Smooth muscle cell (in vitro differentiated cells): Measurements from ENCODE around the gene TRMT2A. TPM values are rescaled to one million over a fixed set of nuclear protein-coding genes. Genes with fewer than 3 reads are reported as not detected.

Experiments used
- DNase-seq: peaks from one replicate; lab custom pipeline; 2025; ENCODE audit not compliant: unreplicated experiment; lab: John Stamatoyannopoulos, UW
- H2AFZ ChIP-seq: fragments of 200-600 bp; sonication (generic); 2 replicates; pipeline ENCODE4 v1.6.0; 2016; ENCODE audit warnings: antibody characterized with exemption, low read depth, mild to moderate bottlenecking
- H3F3A ChIP-seq: fragments of 200-600 bp; sonication (generic); 2 replicates; pipeline ENCODE4 v1.6.0; 2017; ENCODE audit warnings: antibody characterized with exemption, low read depth
- H3K27ac ChIP-seq: fragments of 200-600 bp; sonication (generic); 2 replicates; pipeline ENCODE4 v1.5.1; 2016; ENCODE audit warnings: low read depth, mild to moderate bottlenecking
- H3K27me3 ChIP-seq: fragments of 200-600 bp; sonication (generic); 2 replicates; pipeline ENCODE4 v1.6.1; 2016; ENCODE audit warnings: low read depth, mild to moderate bottlenecking
- H3K36me3 ChIP-seq: fragments of 200-600 bp; sonication (generic); 2 replicates; pipeline ENCODE4 v1.5.1; 2016; ENCODE audit warnings: low read depth
- H3K4me1 ChIP-seq: fragments of 200-600 bp; sonication (generic); 2 replicates; pipeline ENCODE4 v1.5.1; 2016; ENCODE audit warnings: low read depth
- H3K4me2 ChIP-seq: fragments of 200-600 bp; sonication (generic); 2 replicates; pipeline ENCODE4 v1.6.0; 2016; ENCODE audit warnings: mild to moderate bottlenecking
- H3K4me3 ChIP-seq: fragments of 200-600 bp; sonication (generic); 2 replicates; pipeline ENCODE4 v1.5.1; 2016; ENCODE audit warnings: mild to moderate bottlenecking
- H3K79me2 ChIP-seq: fragments of 200-600 bp; sonication (generic); 2 replicates; pipeline ENCODE4 v1.6.0; 2016; ENCODE audit warnings: low read depth, mild to moderate bottlenecking
- H3K9ac ChIP-seq: fragments of 200-600 bp; sonication (generic); 2 replicates; pipeline ENCODE4 v1.6.0; 2016; ENCODE audit warnings: low read depth
- H3K9me3 ChIP-seq: fragments of 200-600 bp; sonication (generic); replicated peaks from 2 replicates; pipeline ENCODE4 v1.5.1; 2016; ENCODE audit warnings: low read depth
- H4K20me1 ChIP-seq: fragments of 200-600 bp; sonication (generic); 2 replicates; pipeline ENCODE4 v1.6.0; 2016; ENCODE audit warnings: low read depth
- WGBS: methylation state at CpG from one replicate; pipeline ENCODE4 v1.1.7; 2016; ENCODE audit warnings: low lambda C conversion rate; 5-methylcytosine and 5-hydroxymethylcytosine counted together
- polyA plus RNA-seq: library from polyadenylated mRNA; unstranded; fragments of >200 nt; fragmentation: Nextera tagmentation; extraction: Ambion mirVana; gene quantifications from 2 replicates; pipeline ENCODE4 v1.2.1, GENCODE V29; 2016
- total RNA-seq: library from RNA; depleted of rRNA; stranded (reverse); fragments of >200 nt; gene quantifications from 2 replicates; pipeline ENCODE4 v1.2.3, GENCODE V29; 2014
- TF ChIP-seq, protein P1 (sequence below): fragments of 200-600 bp; sonication (generic); IDR thresholded peaks from 2 replicates; pipeline ENCODE4 v1.5.1; 2017; ENCODE audit warnings: borderline replicate concordance, mild to moderate bottlenecking, antibody characterized with exemption; ENCODE audit not compliant: insufficient read depth, poor library complexity, severe bottlenecking

The TRMT2A gene
- total and polyA plus RNA-seq, 2 experiments from 2014 or later, result 21.1 to 32.1 TPM

GRCh38 chr22:20106205-20106848, 10.7 kb downstream of the TRMT2A start:
- Histone ChIP-seq H3K79me2 (peaks cover 19% of the 10 kb centered on the region), H3K9me3 (no peaks in the 10 kb centered on the region), H3F3A (no peaks in the 10 kb centered on the region), H3K36me3 (peaks cover 9% of the 10 kb centered on the region), H3K4me1 (no peaks in the 10 kb centered on the region), H3K4me2 (no peak overlapping the region), H3K4me3 (no peak overlapping the region), H3K27me3 (no peaks in the 10 kb centered on the region), H4K20me1 (peaks cover 57% of the 10 kb centered on the region), H3K27ac (no peak overlapping the region), H3K9ac (no peak overlapping the region), H2AFZ (no peak overlapping the region)
- TF ChIP-seq, protein P1, sequence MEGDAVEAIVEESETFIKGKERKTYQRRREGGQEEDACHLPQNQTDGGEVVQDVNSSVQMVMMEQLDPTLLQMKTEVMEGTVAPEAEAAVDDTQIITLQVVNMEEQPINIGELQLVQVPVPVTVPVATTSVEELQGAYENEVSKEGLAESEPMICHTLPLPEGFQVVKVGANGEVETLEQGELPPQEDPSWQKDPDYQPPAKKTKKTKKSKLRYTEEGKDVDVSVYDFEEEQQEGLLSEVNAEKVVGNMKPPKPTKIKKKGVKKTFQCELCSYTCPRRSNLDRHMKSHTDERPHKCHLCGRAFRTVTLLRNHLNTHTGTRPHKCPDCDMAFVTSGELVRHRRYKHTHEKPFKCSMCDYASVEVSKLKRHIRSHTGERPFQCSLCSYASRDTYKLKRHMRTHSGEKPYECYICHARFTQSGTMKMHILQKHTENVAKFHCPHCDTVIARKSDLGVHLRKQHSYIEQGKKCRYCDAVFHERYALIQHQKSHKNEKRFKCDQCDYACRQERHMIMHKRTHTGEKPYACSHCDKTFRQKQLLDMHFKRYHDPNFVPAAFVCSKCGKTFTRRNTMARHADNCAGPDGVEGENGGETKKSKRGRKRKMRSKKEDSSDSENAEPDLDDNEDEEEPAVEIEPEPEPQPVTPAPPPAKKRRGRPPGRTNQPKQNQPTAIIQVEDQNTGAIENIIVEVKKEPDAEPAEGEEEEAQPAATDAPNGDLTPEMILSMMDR, result no peak
- 93% methylated on average over 20 of the region's 20 CpGs for WGBS
- no peak for DNase-seq

- Histone ChIP-seq H3K9ac (no peak overlapping the region), H3F3A (no peaks in the 10 kb centered on the region), H3K4me2 (no peak overlapping the region), H3K4me3 (no peak overlapping the region), H3K27ac (no peak overlapping the region), H2AFZ (no peak overlapping the region), H3K36me3 (peaks cover 9% of the 10 kb centered on the region), H3K9me3 (no peaks in the 10 kb centered on the region), H3K79me2 (peaks cover 19% of the 10 kb centered on the region), H3K4me1 (no peaks in the 10 kb centered on the region), H3K27me3 (no peaks in the 10 kb centered on the region), H4K20me1 (peaks cover 54% of the 10 kb centered on the region)
- TF ChIP-seq, protein P1, result no peak
- WGBS, result 99% methylated on average over 7 of the region's 7 CpGs
- DNase-seq, result no peak
These were observed 11.4 kb downstream of the TRMT2A start for GRCh38 chr22:20105456-20106204.

DNA sequence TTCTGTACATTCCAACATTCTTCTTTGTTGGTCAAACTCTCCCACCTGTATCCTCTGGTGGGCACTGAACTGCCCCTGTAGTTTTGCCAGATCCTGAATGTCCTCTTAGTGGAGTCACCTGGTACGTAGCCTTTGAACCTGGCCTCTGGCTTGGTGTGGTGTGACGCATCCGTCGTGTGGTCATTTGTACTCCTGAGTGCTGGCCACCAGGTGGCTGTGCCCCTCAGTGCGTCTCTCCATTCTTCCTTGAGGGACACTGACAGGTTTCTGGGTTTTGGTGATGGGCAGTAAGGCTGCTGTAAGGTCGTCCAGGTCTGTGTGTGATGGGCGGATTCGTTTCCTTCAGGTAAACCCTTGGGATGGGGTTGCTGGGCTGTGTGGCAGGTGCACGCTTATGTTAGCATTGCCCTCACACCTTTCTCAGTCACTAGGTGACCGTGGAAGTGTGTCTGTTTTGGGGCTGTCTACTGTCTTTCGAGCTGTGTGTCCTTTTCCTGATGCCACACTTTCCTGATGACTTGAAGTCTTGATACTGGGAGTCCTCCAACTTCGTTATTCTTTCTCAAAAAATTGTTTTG, 14.7 kb downstream of the TRMT2A start:
- peaks cover 11% of the 10 kb centered on the region for H3K36me3 ChIP-seq
- no peak for DNase-seq
- no peak overlapping the region for H3K9ac ChIP-seq
- peaks cover 64% of the 10 kb centered on the region for H4K20me1 ChIP-seq
- H3K9me3 ChIP-seq, result no peaks in the 10 kb centered on the region
- H3K4me1 ChIP-seq, result no peaks in the 10 kb centered on the region
- TF ChIP-seq, protein P1, result no peak
- H3F3A ChIP-seq, result no peaks in the 10 kb centered on the region
- peaks cover 26% of the 10 kb centered on the region for H3K79me2 ChIP-seq
- no peak overlapping the region for H2AFZ ChIP-seq
- no peak overlapping the region for H3K4me2 ChIP-seq
- H3K4me3 ChIP-seq, result no peak overlapping the region
- no peak overlapping the region for H3K27ac ChIP-seq
- H3K27me3 ChIP-seq, result no peaks in the 10 kb centered on the region
- 95% methylated on average over 12 of the region's 12 CpGs for WGBS
